K562 (cell line): ENCODE measurements around the gene FBXW8. TPM values are rescaled to one million over a fixed set of nuclear protein-coding genes. Genes with fewer than 3 reads are reported as not detected.

ENCODE experiments used
- BDP1 ChIP-seq: IDR thresholded peaks from 3 replicates; pipeline ENCODE4 v1.6.1; 2011; ENCODE audit not compliant: insufficient read length, insufficient read depth
- BHLHE40 ChIP-seq: IDR thresholded peaks from 2 replicates; pipeline ENCODE4 v1.6.1; 2011; ENCODE audit warnings: low read length, improper control_type of control experiment
- CXXC5 ChIP-seq: fragments of 250-450 bp; sonication (Bioruptor Pico); IDR thresholded peaks from 2 replicates; pipeline ENCODE4 v1.8.0; 2022; ENCODE audit warnings: inconsistent platforms, mild to moderate bottlenecking, moderate library complexity
- DMBX1 ChIP-seq: fragments of 250-450 bp; sonication (Bioruptor Pico); IDR thresholded peaks from 2 replicates; pipeline ENCODE4 v1.8.0; 2022; ENCODE audit warnings: inconsistent platforms, mild to moderate bottlenecking, moderate library complexity, borderline replicate concordance
- E2F3 ChIP-seq: fragments of 250-450 bp; sonication (Bioruptor Pico); IDR thresholded peaks from 2 replicates; pipeline ENCODE4 v1.4.0; 2020; ENCODE audit warnings: mild to moderate bottlenecking
- EP300 ChIP-seq: IDR thresholded peaks from 2 replicates; pipeline ENCODE4 v1.6.1; 2012; ENCODE audit warnings: low read length, improper control_type of control experiment
- FOXA3 ChIP-seq, 2 experiments: fragments of 450-650 bp in 1 of 2; sonication (generic) in 1 of 2; formaldehyde crosslinking; IDR thresholded peaks in 1 of 2; conservative IDR thresholded peaks in 1 of 2; 2 replicates each; pipeline versions ENCODE4 v1.4.0 to v1.8.0; 2020 to 2022; ENCODE audit warnings: mild to moderate bottlenecking in 2 of 2, missing genetic modification reagents in 1 of 2
- HDAC8 ChIP-seq: fragments of 450-650 bp; IDR thresholded peaks from 2 replicates; pipeline ENCODE4 v1.6.1; 2016; ENCODE audit warnings: mild to moderate bottlenecking, missing genetic modification characterization, moderate library complexity, missing compliant biosample characterization
- HNRNPH1 ChIP-seq: fragments of 200-400 bp; formaldehyde crosslinking; optimal IDR thresholded peaks from 2 replicates; pipeline ENCODE3; 2017; ENCODE audit warnings: low read depth, mild to moderate bottlenecking, low read length, moderate library complexity
- KDM4B ChIP-seq, 2 experiments: fragments of 450-650 bp in 1 of 2; sonication (generic) in 1 of 2; IDR thresholded peaks; 2 replicates each; pipeline ENCODE4 v1.6.1; 2016 to 2017; ENCODE audit warnings: borderline replicate concordance in 2 of 2, antibody characterized with exemption in 1 of 2, low read depth in 1 of 2, mild to moderate bottlenecking in 1 of 2
- KLF16 ChIP-seq: IDR thresholded peaks from 2 replicates; pipeline ENCODE4 v1.6.1; 2016; ENCODE audit warnings: antibody characterized with exemption
- L3MBTL2 ChIP-seq: fragments of 450-650 bp; IDR thresholded peaks from 2 replicates; pipeline ENCODE4 v1.6.1; 2016; ENCODE audit warnings: mild to moderate bottlenecking, moderate library complexity
- NBN ChIP-seq: fragments of 450-650 bp; IDR thresholded peaks from 2 replicates; pipeline ENCODE4 v1.6.1; 2016; ENCODE audit warnings: low read depth, mild to moderate bottlenecking
- PHB2 ChIP-seq: fragments of 450-650 bp; IDR thresholded peaks from 2 replicates; pipeline ENCODE4 v1.6.1; 2017; ENCODE audit warnings: low read depth
- PYGO2 ChIP-seq: fragments of 450-650 bp; IDR thresholded peaks from 2 replicates; pipeline ENCODE4 v1.6.1; 2016; ENCODE audit warnings: mild to moderate bottlenecking, missing genetic modification characterization, moderate library complexity, missing compliant biosample characterization
- SIX5 ChIP-seq, 2 experiments: IDR thresholded peaks; 2 replicates each; pipeline ENCODE4 v1.6.1; 2011; ENCODE audit warnings: low read length in 2 of 2, borderline replicate concordance in 1 of 2, low read depth in 1 of 2, mild to moderate bottlenecking in 1 of 2, moderate library complexity in 1 of 2; ENCODE audit not compliant: insufficient read depth in 1 of 2
- SP1 ChIP-seq: sonication (generic); formaldehyde crosslinking; IDR thresholded peaks from 2 replicates; pipeline ENCODE4 v1.8.1; 2022; ENCODE audit warnings: mild to moderate bottlenecking, missing genetic modification reagents
- XRCC5 ChIP-seq: fragments of 200-400 bp; formaldehyde crosslinking; IDR thresholded peaks from 2 replicates; pipeline ENCODE4 v1.6.1; 2017; ENCODE audit warnings: low read depth, mild to moderate bottlenecking, low read length
- ZNF12 ChIP-seq: sonication (generic); formaldehyde crosslinking; IDR thresholded peaks from 2 replicates; pipeline ENCODE4 v1.4.0; 2020; ENCODE audit warnings: mild to moderate bottlenecking, missing genetic modification reagents
- ZNF134 ChIP-seq: fragments of 250-450 bp; sonication (Bioruptor Pico); conservative IDR thresholded peaks from 2 replicates; pipeline ENCODE4 v1.4.0; 2020
- ZNF184 ChIP-seq: sonication (generic); formaldehyde crosslinking; IDR thresholded peaks from 2 replicates; pipeline ENCODE4 v1.5.0; 2020; ENCODE audit warnings: missing genetic modification reagents
- ZNF766 ChIP-seq: fragments of 200-800 bp; sonication (Bioruptor generic); conservative IDR thresholded peaks from 2 replicates; pipeline ENCODE4 v1.6.1; 2016; ENCODE audit warnings: missing genetic modification characterization, missing compliant biosample characterization
- polyA plus RNA-seq, 8 experiments: library from polyadenylated mRNA; depleted of rRNA in 4 of 8; stranded (reverse) in 5 of 8; unstranded in 3 of 8; fragments of >200 nt; fragmentation: Nextera tagmentation in 2 of 8; fragmentation: Illumina TruSeq in 1 of 8; extraction: Ambion mirVana in 2 of 8; extraction: Trizol in 1 of 8; gene quantifications; 2 replicates each; pipeline versions ENCODE4 v1.2.1 to v1.2.3, GENCODE V29; 2011 to 2014; ENCODE audit warnings: inconsistent platforms in 1 of 8, missing spikeins in 1 of 8
- total RNA-seq, 7 experiments: library from RNA; depleted of rRNA in 6 of 7; stranded (reverse); fragments of >200 nt in 6 of 7; fragmentation: Illumina TruSeq in 2 of 7; extraction: Trizol in 2 of 7; gene quantifications; 2 replicates each; pipeline versions ENCODE4 v1.2.1 to v1.2.3, GENCODE V29; 2011 to 2021; ENCODE audit warnings: low replicate concordance in 1 of 7
- TF ChIP-seq, protein P1 (sequence below): fragments of 250-450 bp; sonication (Bioruptor Pico); IDR thresholded peaks from 2 replicates; pipeline ENCODE4 v1.5.0; 2021
- TF ChIP-seq, protein P2 (sequence below): fragments of 450-650 bp; formaldehyde crosslinking; conservative IDR thresholded peaks from 2 replicates; pipeline ENCODE4 v1.4.0; 2022; ENCODE audit warnings: mild to moderate bottlenecking, missing genetic modification characterization
- TF ChIP-seq, protein P3 (sequence below): sonication (generic); formaldehyde crosslinking; IDR thresholded peaks from 2 replicates; pipeline ENCODE4 v1.8.0; 2022; ENCODE audit warnings: missing genetic modification reagents, mild to moderate bottlenecking, moderate library complexity, borderline replicate concordance
- TF ChIP-seq, protein P4 (sequence below): fragments of 450-650 bp; IDR thresholded peaks from 2 replicates; pipeline ENCODE4 v1.6.1; 2017; ENCODE audit warnings: mild to moderate bottlenecking, moderate library complexity

The FBXW8 gene
- total and polyA plus RNA-seq, 9 of the 15 experiments (the other 6 are each of a cell fraction or from before 2014, with no cell fraction given) = 0.58 to 8.3 (median 4.4) TPM

DNA sequence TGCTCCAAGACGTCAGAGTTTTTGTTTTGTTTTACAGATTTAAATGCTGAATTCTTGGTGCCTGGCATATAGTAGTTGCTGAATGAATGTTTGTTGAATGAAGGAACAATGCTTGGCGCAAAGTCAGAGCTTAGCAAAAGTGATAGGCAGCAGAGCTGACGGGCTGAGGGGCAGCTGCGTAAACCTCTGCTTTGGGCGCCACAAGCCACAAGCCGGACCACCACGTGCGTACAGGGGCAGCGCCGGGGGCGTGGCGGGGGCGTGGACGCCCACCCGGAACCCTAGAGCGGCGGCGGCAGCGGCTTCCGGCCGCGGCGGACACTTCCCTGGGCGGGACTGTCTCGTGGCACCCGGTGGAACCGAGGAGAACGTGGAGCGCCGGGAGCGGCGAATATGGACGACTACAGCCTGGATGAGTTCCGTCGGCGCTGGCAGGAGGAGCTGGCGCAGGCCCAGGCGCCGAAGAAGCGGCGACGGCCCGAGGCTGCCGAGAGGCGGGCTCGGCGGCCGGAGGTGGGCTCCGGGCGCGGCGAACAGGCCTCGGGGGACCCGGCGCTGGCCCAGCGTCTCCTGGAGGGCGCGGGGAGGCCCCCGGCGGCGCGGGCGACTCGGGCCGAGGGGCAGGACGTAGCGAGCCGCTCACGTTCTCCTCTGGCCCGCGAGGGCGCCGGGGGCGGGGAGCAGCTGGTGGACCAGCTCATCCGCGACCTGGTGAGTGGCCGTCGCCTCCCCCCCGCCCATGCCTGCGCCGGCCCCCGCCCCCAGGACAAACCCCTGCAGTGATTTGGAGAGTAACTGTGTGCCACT lies at the start of gene FBXW8 (continued):
- TF ChIP-seq CXXC5 (peak; percentile 86), HDAC8 (tag) (no peak), ZNF134 (CRISPR knock-in tag) (no peak), KDM4B (IDR thresholded peaks at IDR 0.05; ENCODE audit: borderline replicate concordance in 2 of 2, low read depth in 1 of 2) (peak in 1 of 2 experiments; percentile 73; a peak in 1 of 4 replicates), PYGO2 (tag) (no peak), E2F3 (no peak), ZNF766 (CRISPR knock-in tag) (no peak), BHLHE40 (peak; percentile 80), KLF16 (no peak), FOXA3 (CRISPR knock-in tag; conservative IDR thresholded peaks at IDR 0.05 in 1 of 2, IDR thresholded peaks at IDR 0.05 in 1 of 2) (no peak), ZNF12 (CRISPR knock-in tag) (0 out of 2 replicates have a peak, but pooled peaks have one; percentile 27), SIX5 (IDR thresholded peaks at IDR 0.05; ENCODE audit: borderline replicate concordance in 1 of 2, insufficient read depth in 1 of 2, low read depth in 1 of 2, low read length in 2 of 2) (peak; percentile 23 to 34; a peak in 2 of 4 replicates), PHB2 (no peak), HNRNPH1 (no peak), EP300 (no peak; the same call in 1 of the 2 replicates), DMBX1 (CRISPR knock-in tag) (peak; percentile 69), SP1 (CRISPR knock-in tag) (peak; percentile 90), XRCC5 (no peak), BDP1 (no peak), L3MBTL2 (peak; percentile 87), NBN (no peak), ZNF184 (CRISPR knock-in tag) (no peak)
- TF ChIP-seq, protein P1, sequence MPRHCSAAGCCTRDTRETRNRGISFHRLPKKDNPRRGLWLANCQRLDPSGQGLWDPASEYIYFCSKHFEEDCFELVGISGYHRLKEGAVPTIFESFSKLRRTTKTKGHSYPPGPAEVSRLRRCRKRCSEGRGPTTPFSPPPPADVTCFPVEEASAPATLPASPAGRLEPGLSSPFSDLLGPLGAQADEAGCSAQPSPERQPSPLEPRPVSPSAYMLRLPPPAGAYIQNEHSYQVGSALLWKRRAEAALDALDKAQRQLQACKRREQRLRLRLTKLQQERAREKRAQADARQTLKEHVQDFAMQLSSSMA (CRISPR knock-in tag) = no peak
- TF ChIP-seq, protein P2, sequence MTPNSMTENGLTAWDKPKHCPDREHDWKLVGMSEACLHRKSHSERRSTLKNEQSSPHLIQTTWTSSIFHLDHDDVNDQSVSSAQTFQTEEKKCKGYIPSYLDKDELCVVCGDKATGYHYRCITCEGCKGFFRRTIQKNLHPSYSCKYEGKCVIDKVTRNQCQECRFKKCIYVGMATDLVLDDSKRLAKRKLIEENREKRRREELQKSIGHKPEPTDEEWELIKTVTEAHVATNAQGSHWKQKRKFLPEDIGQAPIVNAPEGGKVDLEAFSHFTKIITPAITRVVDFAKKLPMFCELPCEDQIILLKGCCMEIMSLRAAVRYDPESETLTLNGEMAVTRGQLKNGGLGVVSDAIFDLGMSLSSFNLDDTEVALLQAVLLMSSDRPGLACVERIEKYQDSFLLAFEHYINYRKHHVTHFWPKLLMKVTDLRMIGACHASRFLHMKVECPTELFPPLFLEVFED (CRISPR knock-in tag) = no peak
- TF ChIP-seq, protein P3, sequence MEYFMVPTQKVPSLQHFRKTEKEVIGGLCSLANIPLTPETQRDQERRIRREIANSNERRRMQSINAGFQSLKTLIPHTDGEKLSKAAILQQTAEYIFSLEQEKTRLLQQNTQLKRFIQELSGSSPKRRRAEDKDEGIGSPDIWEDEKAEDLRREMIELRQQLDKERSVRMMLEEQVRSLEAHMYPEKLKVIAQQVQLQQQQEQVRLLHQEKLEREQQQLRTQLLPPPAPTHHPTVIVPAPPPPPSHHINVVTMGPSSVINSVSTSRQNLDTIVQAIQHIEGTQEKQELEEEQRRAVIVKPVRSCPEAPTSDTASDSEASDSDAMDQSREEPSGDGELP (CRISPR knock-in tag) = peak; percentile 82
- TF ChIP-seq, protein P4, sequence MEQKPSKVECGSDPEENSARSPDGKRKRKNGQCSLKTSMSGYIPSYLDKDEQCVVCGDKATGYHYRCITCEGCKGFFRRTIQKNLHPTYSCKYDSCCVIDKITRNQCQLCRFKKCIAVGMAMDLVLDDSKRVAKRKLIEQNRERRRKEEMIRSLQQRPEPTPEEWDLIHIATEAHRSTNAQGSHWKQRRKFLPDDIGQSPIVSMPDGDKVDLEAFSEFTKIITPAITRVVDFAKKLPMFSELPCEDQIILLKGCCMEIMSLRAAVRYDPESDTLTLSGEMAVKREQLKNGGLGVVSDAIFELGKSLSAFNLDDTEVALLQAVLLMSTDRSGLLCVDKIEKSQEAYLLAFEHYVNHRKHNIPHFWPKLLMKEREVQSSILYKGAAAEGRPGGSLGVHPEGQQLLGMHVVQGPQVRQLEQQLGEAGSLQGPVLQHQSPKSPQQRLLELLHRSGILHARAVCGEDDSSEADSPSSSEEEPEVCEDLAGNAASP = no peak
